Measurements from ENCODE around the gene PPFIA3. TPM values are rescaled to one million over a fixed set of nuclear protein-coding genes. Genes with fewer than 3 reads are reported as not detected.
"Not testable (repeated sequence)": the region's sequence is repeated elsewhere in the genome, so short reads cannot be mapped to it uniquely, and the experiment has no call there.

Gene PPFIA3
- total RNA-seq, 1 donor from 2014 or later, result 2.3 TPM

- ATAC-seq (no peak), DNase-seq (ENCODE audit: low spot score) (no peak)
These were observed 48.6 kb downstream of the PPFIA3 start for GRCh38 chr19:49167857-49168409.

- no peak for ATAC-seq
- DNase-seq (ENCODE audit: low spot score), result no peak
These were observed 49.1 kb downstream of the PPFIA3 start for GRCh38 chr19:49168421-49168820.

GRCh38 chr19:49173198-49173597 is 53.9 kb downstream of the PPFIA3 start:
- ATAC-seq (no peak), DNase-seq (ENCODE audit: low spot score) (no peak)

- ATAC-seq (no peak), DNase-seq (ENCODE audit: low spot score) (no peak)
These were observed 61.3 kb downstream of the PPFIA3 start for GRCh38 chr19:49180659-49181058.

GRCh38 chr19:49182010-49182847 is 62.9 kb downstream of the PPFIA3 start:
- ATAC-seq, result not testable (repeated sequence)

GRCh38 chr19:49182848-49183375 is 63.6 kb downstream of the PPFIA3 start:
- DNase-seq (ENCODE audit: low spot score) (no peak), ATAC-seq (no peak)

More at GRCh38 chr19:49182010-49182847, 62.9 kb downstream of the PPFIA3 start:
- not testable (repeated sequence) for DNase-seq (ENCODE audit: low spot score)

- DNase-seq (ENCODE audit: low spot score) (no peak), ATAC-seq (no peak)
These were observed 66.8 kb downstream of the PPFIA3 start for GRCh38 chr19:49186108-49186507.

- DNase-seq (ENCODE audit: low spot score) (no peak), ATAC-seq (no peak)
These were observed 69.4 kb downstream of the PPFIA3 start for GRCh38 chr19:49188626-49189200.

- ATAC-seq (peak; percentile 25), DNase-seq (ENCODE audit: low spot score) (no peak)
These were observed 69.9 kb downstream of the PPFIA3 start for GRCh38 chr19:49189259-49189658.

GRCh38 chr19:49190781-49191180 is 71.4 kb downstream of the PPFIA3 start:
- ATAC-seq (no peak), DNase-seq (ENCODE audit: low spot score) (no peak)

GRCh38 chr19:49193822-49194394 is 74.6 kb downstream of the PPFIA3 start:
- ATAC-seq (no peak), DNase-seq (ENCODE audit: low spot score) (no peak)

GRCh38 chr19:49194408-49194807 is 75.1 kb downstream of the PPFIA3 start:
- DNase-seq (ENCODE audit: low spot score) (no peak), ATAC-seq (no peak)

- ATAC-seq, result no peak
- no peak for DNase-seq (ENCODE audit: low spot score)
These were observed 77.3 kb downstream of the PPFIA3 start for GRCh38 chr19:49196527-49197240.

GRCh38 chr19:49200238-49200862 is 81.0 kb downstream of the PPFIA3 start:
- no peak for DNase-seq (ENCODE audit: low spot score)
- ATAC-seq, result no peak

Other genes starting within 250 kb of the PPFIA3 start
- gene PPP1R15A, start 247.1 kb upstream of the PPFIA3 start, total RNA-seq, result 5.7 TPM
- gene TULP2, start 220.8 kb upstream of the PPFIA3 start, total RNA-seq, result not detected
- gene NUCB1, start 219.2 kb upstream of the PPFIA3 start, total RNA-seq, result 300 TPM
- 0.23 TPM for gene DHDH, start 185.8 kb upstream of the PPFIA3 start, total RNA-seq
- gene BAX, start 164.7 kb upstream of the PPFIA3 start, total RNA-seq, result 18.9 TPM
- 8,713 TPM for gene FTL, start 154.2 kb upstream of the PPFIA3 start, total RNA-seq
- gene GYS1, start 126.2 kb upstream of the PPFIA3 start, total RNA-seq, result 13.6 TPM
- gene RUVBL2, start 125.7 kb upstream of the PPFIA3 start, total RNA-seq, result 34.3 TPM
- gene LHB, start 102.5 kb upstream of the PPFIA3 start, total RNA-seq, result not detected
- not detected for gene CGB3, start 95.2 kb upstream of the PPFIA3 start, total RNA-seq
- not detected for gene CGB2, start 87.7 kb upstream of the PPFIA3 start, total RNA-seq
- gene CGB1, start 82.6 kb upstream of the PPFIA3 start, total RNA-seq, result not detected
- gene CGB5, start 75.7 kb upstream of the PPFIA3 start, total RNA-seq, result not detected
- gene CGB8, start 70.4 kb upstream of the PPFIA3 start, total RNA-seq, result not detected
- not detected for gene CGB7, start 61.8 kb upstream of the PPFIA3 start, total RNA-seq
- not detected for gene NTF4, start 54.7 kb upstream of the PPFIA3 start, total RNA-seq
- not detected for gene KCNA7, start 46.8 kb upstream of the PPFIA3 start, total RNA-seq
- 170 TPM for gene SNRNP70, start 34.1 kb upstream of the PPFIA3 start, total RNA-seq
- 5.5 TPM for gene LIN7B, start 5.2 kb upstream of the PPFIA3 start, total RNA-seq
- gene C19orf73, start 401 bp upstream of the PPFIA3 start, total RNA-seq, result 2.2 TPM
- gene HRC, start 35.9 kb downstream of the PPFIA3 start, total RNA-seq, result not detected
- 15.0 TPM for gene TRPM4, start 38.2 kb downstream of the PPFIA3 start, total RNA-seq
- 2.4 TPM for gene SLC6A16, start 205.6 kb downstream of the PPFIA3 start, total RNA-seq
- gene CD37, start 215.9 kb downstream of the PPFIA3 start, total RNA-seq, result 2.2 TPM
- gene TEAD2, start 242.9 kb downstream of the PPFIA3 start, total RNA-seq, result 5.1 TPM
- not detected for gene DKKL1, start 244.3 kb downstream of the PPFIA3 start, total RNA-seq

Measured in left lobe of liver (tissue), 2 donors.